Anterior cingulate cortex (tissue), 58 donors: ENCODE results near the gene PIK3C2G.

Source experiments
- DNase-seq, 58 donors: peaks; one replicate each; lab custom pipeline; 2025; lab: John Stamatoyannopoulos, UW

The PIK3C2G gene

DNA sequence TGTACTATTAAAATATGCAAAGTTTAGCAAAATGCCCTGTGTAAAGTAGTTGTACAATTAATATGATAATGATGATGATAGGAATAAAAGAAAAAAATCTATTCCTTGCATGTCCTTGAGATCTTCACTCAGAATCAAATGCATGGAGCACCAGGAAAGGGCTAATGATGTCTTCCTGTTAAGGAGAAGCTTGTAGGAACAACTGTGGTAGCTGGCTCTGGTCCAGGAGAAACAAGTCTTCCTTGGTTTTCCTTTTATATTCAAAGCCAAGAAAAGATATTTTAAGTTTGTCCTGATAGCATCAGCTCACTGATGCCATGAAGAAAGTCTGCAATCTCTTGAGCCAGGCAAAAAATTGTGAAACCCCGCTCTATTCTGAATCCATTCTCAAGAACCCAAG is 138.9 kb downstream of the PIK3C2G start:
- no peak for DNase-seq

DNA sequence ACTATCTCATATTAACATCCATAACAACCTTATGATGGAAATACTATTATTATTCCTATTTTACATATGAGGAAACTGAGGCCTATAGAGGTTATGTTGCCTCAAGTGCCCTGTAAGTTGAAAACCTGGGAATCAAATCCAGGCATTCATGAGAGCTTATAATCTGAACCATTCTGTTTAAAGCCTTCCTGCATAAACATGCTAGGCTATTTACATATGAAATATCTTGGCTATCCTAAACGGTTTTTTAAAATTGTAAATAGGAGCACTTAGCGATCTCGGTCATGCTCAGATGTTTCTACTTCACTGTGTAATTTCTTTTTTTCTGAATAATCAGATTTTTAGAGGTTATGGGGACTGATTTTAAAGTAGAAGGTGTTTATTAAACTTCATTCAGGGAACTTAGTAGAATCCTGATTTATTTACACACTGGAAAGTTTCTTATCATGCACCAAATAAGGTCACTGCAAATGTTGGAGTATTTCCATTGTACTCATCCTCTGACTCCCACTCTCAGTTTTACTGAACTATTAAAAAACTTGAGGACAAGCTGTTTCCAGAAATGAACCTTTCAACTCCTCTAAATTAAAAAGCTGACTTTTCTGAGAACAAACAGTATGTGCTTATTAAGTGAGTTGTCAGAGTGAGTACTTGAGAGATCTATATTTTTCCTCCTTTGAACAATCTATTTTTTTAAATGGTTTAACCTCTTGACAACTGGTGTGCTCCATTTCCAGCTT is 141.7 kb downstream of the PIK3C2G start:
- no peak for DNase-seq

DNA sequence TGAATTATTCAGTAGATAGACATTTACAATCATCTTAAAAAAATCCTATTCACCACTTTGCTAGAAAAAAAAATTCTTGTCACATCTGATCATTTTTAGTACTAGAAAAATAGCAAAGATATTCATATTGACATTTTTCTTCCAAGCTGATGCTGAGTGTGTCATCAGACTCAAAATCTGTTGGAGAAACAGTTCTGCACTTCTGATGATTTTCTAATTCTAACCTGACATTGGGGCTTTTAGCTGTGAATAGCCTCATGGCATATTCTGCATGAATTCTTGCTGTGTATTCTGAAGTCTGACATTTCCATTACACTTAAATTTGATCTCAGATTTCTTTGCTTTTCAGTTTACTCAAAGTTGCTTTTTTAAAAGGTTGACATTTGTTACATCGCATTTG is 150.1 kb downstream of the PIK3C2G start:
- no peak for DNase-seq

DNA sequence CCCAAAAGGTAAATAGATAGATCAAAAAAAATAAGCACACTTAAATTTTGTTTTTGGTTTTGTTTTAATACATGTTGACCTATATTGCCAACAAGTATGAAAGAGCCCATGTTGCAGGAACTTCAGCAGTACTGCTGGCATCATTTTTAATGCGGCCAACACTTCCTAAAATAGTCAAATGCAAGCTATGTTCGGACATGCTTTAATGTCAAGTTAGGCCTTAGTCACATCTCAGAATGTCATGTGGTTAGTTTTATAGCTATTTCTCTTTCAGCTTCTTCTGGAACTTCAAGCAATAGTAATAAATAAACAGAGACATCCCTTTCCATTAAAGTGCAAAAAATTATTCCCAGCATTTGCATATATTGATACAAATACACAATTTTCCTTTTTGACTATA is 153.4 kb downstream of the PIK3C2G start:
- no peak for DNase-seq

DNA sequence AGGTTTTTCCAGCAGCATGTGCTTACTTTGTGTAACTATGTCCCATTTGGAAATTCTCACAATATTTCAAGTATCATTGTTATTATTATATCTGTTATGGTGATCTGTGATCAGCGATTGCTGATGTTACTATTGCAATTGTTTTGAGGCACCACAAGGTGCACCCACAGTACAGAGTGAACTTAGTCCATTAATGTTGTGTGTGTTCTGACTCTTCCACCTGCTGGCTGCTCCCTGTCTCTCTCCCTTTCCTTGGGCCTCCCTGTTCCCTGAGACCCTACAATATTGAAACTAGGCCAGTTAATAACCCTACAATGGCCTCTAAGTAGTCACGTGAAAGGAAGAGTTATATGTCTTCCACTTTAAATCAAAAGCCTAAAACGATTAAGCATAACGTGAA is 153.9 kb downstream of the PIK3C2G start:
- no peak for DNase-seq

DNA sequence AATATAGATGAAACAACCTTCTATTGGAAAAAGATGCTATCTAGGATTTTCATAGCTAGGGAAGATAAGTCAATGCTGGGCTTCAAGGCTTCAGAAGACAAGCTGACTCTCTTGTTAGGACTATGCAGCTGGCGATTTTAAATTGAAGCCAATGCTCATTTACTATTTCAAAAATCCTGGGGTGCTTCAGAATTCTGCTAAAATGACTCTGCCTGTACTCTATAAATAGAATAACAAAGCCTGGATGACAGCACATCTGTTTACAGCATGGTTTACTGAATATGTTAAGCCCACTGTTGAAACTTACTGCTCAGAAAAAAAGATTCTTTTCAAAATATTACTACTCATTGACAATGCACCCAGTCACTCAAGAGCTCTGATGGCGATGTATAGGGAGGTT is 155.1 kb downstream of the PIK3C2G start:
- no peak for DNase-seq

DNA sequence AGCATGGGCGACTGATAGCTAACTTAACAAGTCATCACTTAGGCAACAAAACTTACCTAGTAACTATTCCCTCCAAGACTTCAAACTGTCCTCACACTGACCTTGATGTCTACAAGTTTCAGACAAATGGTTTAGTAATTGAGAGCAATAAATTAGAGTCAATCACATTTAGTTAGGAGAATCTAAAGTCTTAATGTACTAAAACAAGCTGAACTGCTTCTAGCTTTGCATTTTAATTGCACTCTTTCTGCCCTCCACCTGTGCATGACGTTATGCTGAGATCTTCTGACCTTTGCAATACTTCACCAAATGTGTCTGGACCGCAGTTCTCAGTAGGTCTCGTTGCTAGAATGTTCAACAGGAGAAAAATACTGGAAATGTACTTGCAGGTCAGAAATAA is 158.0 kb downstream of the PIK3C2G start:
- no peak for DNase-seq

DNA sequence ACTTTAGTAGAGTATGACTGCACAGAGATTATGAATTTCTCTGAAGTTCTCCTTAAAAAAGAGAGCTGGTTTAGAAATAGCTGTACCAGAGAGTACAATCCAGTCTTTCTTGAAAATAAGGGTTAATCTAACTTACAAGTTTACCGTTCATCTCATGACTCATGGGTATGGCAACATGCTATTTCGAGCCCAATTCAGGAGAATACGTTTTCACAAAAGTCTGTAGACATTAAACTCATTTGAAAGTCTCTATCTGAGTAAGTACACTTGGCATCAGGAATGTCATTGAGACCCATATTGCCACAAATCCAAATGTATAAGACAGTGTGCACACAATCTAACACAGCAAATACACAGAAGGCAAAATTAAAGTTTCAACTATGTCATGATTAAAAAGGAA is 160.5 kb downstream of the PIK3C2G start:
- DNase-seq: no peak

DNA sequence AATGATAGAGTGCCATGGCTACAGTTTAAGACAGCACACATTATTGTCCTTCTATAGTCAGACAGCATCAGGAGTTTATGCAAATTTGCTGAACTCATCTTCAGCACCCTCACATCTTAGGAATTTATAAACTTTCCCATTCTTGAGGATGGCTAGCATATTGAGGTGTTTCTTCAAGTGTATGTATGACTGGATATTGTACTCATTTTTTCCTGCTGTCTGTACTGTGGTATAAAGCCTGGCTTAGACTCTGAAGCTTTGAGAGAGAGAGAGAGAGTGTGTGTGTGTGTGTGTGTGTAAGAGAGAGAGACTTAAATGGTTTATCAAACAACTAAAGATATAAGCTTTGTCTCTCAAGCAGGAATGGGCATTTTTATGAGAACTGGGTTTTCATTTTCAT is 161.6 kb downstream of the PIK3C2G start:
- DNase-seq: no peak

DNA sequence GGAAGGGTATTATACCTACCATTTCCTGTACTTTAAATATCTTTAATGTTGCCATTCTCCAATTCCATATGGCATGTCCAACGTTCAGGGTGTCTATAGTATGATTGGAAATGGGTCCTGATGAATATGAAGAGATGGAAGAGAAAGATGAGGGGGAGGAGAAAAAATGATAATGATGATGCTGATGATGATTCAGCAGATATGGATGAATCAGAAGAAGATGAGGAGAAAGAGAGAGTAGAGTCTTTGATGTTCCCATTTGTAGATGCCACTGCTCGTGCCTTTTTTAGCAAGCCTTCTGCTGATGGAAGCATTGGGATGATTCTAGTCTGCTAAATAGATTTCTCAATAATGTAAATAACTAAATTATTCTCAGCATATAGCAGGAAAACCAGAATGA is 163.5 kb downstream of the PIK3C2G start:
- DNase-seq: no peak

DNA sequence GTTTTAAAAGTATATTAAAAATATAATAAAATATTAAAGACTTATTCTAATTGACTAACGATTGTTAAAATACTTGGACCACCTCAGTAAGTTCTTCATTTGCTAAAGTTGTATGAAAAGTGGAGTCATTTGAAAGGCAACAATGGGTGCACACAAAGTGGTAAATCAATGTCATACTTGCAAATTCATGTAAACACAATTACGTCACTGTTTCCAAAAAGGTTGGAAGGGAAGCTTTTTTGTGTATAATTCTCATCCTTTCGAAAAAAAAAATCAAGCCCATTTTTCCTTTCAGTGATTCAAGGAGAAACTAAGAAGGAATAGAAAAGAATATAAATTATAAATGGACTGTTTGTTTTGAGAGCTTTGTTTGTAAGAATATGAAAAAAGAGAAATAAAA is 166.2 kb downstream of the PIK3C2G start:
- DNase-seq: no peak

DNA sequence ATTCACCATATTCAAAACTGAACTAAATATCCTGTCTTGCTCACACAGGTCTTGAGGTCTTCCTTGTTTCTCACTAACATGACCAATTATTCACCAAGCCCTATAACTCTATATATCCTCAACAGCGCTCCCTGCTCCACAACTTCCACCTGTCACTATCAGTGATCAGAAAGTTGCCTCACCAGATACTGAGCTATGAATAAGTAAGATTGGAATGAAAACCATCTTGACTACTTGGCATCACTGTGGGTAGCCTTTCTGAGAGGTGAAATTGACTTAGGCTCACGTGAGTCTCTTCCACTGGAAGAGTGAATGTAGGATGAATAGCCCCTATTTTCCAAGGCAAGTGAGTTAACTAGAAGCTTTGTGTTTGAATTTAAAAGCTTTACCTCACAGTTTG is 167.1 kb downstream of the PIK3C2G start:
- DNase-seq: no peak

DNA sequence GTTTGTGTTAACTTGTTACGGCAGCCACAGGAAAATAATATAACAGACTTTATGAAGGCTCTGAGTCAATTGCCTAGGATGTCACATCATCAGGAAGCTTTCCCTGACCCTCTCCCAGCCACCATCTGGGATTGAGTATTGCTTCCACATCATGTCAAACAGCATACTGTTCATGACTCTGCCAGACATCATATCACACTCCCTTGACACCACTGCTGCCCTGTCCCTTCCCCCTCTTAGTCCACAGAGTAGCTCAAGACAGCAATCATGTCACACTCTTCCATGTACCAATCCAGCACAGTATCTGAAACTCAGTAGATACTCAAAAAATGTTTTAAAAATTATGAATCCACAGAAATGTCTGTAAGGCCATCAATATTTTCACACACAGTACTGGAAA is 168.0 kb downstream of the PIK3C2G start:
- no peak for DNase-seq

DNA sequence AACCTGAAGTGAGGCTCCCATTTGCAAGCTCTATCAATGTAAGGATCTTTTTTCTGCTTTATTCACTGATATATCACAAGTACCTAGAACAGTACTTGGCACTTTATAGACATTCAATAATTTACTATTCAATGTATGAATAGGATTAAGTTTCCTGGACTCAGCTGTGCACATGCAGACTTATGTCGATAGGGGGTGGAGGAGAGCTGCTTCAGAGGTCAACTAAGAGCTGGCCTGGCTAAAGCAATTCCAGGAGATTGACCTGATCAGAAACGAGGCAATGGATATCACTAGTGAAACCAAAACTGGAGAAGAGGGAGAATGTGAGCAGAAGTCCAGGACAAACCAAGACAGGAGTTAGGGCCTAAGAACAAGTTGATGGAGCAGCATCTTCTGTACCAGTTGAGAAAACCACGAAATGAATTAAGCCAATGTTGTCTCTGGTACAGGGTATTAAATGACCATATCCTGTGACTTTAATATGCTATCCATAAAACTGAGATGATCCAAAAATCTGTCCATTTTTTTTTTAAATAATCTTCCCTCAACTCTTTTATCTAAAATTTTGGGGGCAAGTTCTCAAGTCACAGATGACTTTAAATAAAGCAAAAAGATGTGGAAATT is 169.2 kb downstream of the PIK3C2G start:
- peak in 8 of 58 donors; percentile 1 to 8 (median 3) for DNase-seq

DNA sequence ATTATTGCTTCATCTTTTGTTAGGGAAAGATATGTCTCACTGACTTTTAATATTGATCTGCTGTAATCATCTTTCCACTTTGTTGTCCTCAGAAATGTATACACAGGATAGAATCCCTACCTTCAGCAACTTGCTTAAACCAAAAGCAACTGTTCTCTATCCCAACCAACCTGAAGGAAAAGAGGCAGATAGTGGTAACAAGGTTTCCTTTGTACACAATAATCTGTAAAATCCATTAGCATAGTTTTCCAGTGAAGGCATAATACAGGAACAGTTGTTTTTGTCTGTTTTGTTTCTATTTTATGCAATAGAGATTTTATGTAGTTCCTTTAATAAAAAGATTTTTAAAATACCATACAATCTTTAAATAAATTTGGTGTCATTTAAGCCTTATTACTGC is 170.5 kb downstream of the PIK3C2G start:
- no peak for DNase-seq

DNA sequence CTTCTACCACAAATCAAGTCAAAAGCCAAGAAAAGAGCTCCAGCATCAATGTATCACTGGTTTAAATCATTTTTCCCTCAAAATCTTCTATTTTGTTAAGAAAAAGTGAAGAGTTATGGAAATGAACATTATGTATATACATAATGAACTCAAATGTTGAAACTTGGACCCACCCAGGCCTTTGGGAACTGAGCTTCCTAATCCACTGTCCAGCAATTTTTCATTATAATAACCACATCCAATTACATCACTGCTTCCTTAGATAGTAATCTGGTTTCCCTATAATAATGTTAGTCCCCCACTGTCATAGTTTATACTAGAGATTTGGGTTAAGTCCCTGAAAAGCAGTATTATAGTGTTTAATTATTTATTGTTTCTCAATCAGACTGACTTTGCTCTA is 170.9 kb downstream of the PIK3C2G start:
- DNase-seq: no peak

DNA sequence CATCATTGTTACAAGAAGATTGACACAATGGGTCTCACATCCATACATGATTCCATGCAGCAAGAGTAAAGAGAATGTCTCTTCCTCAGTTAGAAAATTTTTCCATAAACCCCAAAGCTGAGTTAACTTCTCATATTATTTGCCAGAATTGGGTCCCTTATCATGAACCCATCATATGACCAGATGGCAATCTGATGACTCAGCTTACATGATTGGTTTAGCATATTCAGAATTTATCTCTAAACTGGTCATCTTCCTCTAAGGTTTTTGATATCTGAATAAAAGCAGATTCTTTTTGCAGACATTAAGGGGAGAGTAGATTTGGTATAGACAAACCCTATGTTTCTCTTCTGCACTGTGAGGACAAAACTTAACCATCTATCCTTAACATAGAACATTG is 174.9 kb downstream of the PIK3C2G start:
- no peak for DNase-seq

DNA sequence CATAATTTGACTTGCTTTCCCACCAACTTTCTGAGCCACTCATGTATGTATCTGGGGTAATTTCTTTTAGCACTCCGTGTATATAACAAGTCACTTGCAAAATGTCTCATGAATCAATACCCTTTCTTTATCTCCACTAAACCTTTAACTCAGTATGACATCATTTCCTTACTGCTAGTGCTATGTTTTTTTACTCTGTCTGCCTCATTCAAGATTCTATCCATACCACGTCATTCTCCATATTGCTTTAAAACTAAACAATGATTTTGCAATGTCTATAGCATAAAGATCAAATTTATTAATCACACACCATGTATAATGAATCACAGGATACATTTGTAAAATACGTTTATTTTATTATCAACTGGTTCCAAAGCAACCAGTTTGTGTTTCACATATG is 178.2 kb downstream of the PIK3C2G start:
- no peak for DNase-seq

DNA sequence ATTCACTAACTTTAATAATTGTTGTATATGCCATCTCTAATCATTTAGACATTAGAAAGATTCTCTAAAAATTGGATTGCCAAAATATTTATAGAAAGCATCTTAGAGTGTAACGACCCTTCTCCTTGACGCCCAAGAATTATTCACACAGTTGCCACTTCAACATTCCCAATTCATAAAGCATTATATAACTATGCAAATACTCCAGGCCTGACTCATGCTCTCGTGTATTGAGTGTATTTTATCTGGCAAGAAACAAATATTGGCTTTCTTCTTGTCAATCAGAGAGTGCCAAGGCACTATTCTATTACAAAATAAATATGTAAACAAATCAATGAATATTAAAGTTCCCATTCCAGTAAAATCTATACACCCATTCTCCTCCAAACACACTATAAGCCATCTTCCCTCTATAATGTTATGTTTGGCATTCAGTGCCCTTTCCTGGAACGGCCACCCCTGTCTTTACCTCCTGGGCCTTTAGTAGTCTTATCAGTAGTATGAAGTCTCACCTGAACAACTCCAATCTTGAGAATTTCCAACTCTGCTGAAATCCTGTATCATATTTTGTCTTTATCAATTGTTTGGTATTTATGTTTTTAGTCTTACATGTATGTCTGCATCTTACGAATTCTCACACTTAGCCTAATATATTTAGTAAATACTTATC is 182.6 kb downstream of the PIK3C2G start:
- no peak for DNase-seq

DNA sequence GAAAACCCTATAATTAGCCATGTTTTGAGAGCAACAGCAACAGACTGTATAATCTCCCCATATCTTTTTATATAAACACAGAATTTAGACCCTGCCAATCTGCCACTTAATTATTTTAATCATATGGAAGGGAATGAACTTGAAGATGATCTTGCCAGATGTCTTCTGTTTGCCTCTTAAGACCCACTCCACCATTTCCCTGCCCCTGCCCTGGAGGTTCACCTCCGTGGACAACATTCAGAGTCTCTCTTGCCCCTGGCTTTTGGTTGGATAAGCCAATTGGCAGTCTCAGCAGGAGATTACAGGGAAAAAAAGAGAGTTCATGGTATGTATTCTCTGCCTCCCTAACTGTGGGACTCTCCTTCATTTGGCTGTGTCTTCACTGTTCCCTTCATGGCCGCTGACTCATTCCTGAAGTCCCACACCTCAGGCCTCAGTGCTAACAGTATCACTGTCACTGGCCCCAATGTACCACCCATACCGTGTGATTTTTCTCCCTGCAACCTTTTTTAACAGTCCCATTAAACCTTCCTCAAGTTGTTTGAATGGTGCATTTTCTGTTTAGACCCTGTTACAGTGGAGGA is 184.8 kb downstream of the PIK3C2G start:
- no peak for DNase-seq

DNA sequence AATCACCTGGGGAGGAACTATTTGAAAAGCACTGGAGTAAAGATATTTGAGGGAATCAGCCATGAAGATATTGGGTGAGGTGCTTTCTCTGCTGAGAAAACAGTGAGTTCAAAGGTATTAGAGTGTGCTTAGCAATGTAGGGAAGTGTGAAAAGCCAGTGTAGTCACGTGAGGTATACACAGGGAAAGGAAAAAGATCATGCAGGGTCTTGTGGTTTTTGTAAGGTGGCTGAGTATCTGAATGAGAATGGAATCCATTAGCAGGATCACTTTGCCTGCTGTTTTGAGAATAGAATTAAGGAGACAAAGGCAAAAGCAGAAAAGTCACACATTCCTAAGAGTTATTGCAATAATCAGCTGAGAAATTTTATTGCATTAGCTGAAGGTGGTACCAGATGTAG is 193.0 kb downstream of the PIK3C2G start:
- DNase-seq: no peak

DNA sequence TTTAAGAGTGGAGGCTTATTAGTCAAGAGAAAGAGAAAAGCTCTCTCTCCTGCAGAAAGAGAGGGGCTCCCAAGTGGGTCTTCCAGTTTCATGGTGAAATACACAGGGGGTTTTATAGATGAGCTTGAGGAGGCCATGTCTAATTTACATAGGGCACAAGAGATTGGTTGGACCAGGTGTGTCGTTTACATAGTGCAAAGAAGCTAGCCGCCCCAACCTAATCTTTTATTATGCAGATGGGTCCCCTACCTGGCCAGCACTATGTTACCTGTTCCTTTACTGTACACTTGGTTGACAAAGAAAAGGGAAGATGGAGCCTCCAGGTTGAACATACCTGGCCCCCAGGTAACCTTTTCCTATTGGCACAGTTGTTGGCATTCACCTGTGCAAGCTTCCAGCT is 195.0 kb downstream of the PIK3C2G start:
- no peak for DNase-seq
